ENCODE results near the gene TMEM190.
A peak's percentile ranks its signal among the peaks of the same experiment; 100 is the strongest.

The TMEM190 gene

DNA sequence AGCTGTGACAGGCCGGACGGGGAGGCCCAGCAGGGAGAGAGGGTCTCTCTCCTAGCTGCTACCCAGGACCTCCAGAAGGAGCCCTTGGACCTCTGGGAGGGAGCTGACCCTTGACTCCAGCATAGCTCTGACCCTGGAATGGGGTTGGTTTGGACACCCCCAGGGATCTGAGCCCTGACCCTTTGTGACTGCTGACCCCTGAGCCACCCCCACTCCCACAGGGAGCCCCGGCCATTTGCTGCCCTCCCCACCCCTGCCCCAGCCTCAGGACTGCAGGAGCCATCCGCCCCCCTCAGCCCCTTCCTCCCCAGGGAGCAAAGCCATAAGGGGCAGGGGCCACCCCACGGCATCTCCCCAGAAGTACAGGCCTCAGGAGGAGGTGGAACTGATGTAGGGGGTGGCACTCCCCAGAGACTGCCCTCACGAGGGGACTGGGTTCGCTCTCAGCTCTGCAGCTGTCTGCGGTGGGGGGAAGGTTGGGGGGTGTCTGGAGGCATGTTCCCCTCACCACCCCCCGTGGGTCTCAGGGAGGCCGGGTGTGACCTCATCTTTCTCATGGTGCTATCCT lies 29.1 kb upstream of the TMEM190 start:
- intact Hi-C loops (cut with DNase I) = no loop called here
- DNase-seq = no peak

DNA sequence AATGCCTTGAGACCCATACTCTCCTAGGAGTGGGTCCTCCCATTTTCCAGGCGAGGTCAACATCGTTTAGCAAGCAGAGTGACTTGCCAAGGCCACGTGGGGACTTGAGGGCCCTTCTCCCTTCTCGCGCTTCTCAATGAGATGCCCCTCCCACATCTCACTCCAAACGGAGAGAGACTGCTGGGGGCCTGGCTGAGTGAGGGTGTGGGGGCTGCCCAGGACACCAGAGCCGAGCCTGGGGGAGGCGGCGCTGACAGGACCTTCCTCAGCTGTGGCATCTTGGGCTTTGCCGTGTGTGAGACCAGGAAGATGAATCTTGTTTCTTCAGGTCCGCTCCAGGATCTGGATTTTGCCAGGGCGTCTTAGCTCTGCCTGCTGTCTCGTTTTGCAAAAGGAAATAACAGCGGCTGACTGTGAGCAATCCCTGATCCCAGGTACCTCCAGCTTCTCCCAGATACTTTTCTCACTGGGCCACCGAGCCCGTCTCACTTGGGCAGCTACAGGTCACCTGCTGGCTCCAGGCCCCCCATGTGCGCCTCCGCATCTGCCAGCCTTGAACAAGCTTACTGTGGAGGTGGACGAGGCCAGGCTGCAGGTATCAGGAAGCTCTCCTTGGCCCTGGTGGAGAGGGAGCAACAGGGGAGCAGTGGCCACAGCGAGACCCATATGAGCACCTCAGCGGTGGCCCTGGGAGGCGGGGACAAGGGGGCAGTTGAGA lies 28.1 kb upstream of the TMEM190 start:
- intact Hi-C loops (cut with DNase I) = no loop called here
- no peak for DNase-seq

DNA sequence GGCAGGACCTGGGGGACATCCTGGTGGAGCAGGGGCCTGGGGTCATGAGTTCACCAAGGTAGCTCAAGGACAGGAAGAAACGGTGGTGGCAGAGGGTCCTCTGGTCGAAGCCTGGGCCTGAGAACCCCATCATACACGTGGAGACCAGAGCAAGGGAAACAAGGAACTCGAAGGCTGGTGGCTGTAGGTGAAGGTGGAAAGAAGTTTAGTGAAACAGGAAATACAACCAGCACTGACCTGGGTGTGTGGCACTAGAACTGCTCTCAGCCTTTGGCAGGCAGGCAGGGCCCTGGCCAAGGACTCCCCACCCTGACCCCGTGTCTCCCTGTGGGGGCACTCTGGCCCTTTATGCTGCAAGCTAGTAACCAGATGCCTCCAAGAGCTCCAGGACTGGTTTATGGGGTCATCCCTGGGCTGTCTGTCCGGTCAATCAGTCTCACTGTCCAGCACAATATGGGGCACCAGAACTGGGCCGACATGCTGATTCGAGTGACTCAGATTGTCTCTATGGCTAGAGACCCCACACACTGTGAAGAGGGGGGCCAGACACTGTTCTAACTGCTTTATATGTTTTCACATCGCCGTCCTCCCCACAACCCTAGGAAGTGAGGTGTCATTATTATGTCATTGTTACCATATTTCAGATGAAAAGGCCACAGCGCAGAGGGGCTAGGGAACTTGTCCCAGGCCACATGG lies 25.9 kb upstream of the TMEM190 start:
- DNase-seq = no peak

DNA sequence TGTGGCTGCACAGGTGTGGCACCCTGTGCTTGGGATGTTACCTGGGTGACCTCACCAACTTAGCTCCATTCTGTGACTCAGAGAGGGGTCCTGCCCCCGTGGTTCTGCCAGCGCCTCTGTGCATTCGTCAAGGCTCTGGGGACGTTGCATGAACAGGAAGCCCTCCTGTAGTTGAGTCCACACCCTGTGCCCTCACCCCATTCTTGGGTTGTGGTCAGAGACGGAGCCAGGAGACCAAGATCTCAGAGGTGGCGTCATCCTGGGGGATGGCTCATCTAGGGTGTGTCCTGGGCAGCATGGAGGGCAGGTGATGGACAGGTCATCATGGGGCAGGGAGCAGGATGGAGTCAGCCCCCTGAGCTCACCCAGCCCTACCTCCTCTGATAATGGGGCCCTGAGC lies 24.6 kb upstream of the TMEM190 start:
- intact Hi-C loops (cut with DNase I) = no loop called here
- no peak for DNase-seq

More for the DNA sequence above, 25.9 kb upstream of the TMEM190 start:
- intact Hi-C loops (cut with DNase I) = no loop called here

GRCh38 chr19:55352549-55353145 lies 24.0 kb upstream of the TMEM190 start:
- intact Hi-C loops (cut with DNase I) = no loop called here
- DNase-seq = no peak

GRCh38 chr19:55353356-55353802 lies 23.2 kb upstream of the TMEM190 start:
- intact Hi-C loops (cut with DNase I) = no loop called here
- peak in 1 of 42 donors; percentile 8 for DNase-seq

GRCh38 chr19:55353803-55354697 lies 22.6 kb upstream of the TMEM190 start:
- DNase-seq = peak in 28 of 42 donors; percentile 11 to 66 (median 41)
- intact Hi-C loops (cut with DNase I) = no loop called here

GRCh38 chr19:55354698-55355212 lies 21.9 kb upstream of the TMEM190 start, which contains the start of gene COX6B2:
TSS of gene COX6B2 (minus strand) at chr19:55354719. CDS start at chr19:55354521, 198 bp downstream.
- intact Hi-C loops (cut with DNase I) = no loop called here
- no peak for DNase-seq

DNA sequence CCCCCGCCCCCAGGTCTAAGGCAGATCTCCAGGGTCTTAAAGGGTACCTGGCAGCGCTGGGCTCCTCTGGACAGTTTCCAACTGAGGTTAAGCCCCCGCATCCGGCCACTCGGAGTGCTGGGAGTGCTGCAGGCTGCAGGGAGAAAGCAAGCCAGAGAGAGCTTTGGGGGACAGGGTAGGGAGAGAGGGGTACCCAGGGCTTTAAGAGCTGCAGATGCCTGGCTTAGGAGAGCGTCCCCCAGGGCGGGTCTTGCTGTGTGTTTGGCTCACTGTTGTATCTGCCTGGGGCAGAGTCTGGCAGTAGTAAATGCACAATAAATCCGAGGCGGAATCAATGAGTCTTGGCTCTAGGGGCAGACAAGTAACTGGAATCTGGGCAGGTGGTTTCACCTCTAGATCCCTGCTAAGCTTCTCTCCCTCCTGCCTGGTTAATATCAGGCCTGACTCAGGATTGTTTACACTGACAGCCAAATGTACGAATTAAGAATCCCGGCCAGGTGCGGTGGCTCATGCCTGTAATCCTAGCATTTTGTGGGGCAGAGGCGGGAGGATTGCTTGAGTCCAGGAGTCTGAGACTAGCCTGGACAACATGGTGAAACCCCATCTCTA lies 21.3 kb upstream of the TMEM190 start:
- intact Hi-C loops (cut with DNase I) = no loop called here
- DNase-seq = no peak

GRCh38 chr19:55358493-55358892 lies 18.1 kb upstream of the TMEM190 start:
- intact Hi-C loops (cut with DNase I) = no loop called here
- no peak for DNase-seq

DNA sequence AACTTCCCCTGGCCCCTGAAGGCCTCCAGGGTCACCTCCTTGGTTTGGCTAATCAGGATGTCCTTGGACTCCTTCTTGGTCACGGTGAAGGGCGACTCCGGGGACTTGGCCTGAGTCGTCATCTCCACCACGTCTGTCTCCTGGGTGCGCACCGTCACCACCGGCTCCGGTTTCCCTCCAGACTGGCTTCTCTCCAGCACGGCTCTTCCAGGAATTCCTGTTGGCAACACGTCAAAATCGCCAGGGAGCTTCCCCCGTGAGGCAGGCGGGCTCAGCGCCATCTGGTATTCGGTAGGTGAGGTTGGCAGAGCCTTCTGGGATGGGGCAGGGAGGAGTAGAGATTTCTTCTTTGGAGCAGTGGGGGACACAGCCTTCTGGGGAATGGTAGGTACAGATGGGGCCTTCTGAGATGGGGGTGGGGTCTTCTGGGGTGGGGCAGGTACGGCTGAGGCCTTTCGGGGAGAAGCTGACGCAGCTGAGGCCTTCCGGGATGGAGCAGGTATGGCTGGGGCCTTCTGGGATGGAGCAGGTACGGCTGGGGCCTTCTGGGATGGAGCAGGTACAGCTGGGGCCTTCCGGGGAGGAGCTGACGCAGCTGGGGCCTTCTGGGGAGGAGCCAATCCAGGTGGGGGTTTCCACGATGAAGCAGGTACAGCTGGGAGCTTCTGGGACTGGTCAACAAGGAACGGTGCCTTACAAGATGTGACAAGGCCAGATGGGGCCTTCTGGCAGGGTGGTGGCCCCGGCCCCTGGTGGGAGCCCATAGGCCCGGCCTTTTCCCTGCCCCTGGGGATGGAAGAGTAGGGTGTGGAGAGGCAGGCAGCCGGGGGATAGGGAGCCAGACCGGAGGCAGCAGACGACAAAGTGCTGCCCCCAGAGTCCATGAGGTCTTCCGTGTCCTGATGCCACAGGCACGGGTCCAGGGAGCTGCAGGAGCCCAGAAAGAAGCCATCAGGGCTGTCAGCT lies 17.4 kb upstream of the TMEM190 start:
- intact Hi-C loops (cut with DNase I) = no loop called here
- DNase-seq = no peak

GRCh38 chr19:55360902-55361301 lies 15.7 kb upstream of the TMEM190 start:
- DNase-seq = no peak
- intact Hi-C loops (cut with DNase I) = no loop called here

DNA sequence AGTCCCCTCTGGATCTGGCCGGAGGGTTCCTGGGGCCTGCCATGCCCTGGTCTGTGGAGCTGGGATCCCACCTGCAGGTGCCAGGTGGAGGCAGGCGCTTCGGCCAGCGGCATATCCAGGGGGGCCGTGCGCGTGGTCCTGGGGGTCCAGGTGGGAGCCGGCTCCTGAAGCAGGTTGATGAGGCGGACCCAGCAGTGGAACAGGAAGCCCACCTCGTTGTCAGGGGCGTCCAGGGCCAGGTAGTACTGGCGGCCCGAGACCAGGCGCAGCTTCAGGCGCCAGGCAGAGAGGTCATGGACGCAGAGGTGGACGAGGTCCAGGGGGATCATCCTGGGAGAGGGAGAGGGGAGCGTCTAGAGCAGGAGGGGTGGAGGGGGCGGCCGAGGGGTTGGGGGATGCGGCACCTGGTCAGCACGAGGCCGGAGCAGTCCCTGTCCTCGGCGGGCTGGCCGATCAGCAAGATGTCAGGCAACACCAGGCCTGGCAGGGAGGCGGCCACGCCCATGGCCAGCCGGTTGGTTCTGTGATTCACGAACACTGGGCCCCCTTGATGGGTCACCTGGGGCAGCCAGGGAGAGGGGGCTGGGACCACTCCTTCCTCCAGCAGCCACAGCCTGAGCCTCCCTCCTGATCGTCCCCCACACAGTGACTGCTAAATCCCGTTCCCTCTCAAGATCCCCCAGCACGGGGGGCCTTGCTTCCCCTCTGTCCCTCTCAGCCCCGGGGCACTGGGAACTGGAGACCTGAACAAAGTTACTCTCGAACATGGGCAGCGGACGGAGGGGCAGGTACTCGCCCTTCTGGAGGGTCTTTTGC lies 14.2 kb upstream of the TMEM190 start:
- no peak for DNase-seq
- intact Hi-C loops (cut with DNase I) = no loop called here

GRCh38 chr19:55362990-55363716 lies 13.5 kb upstream of the TMEM190 start, which contains the start of gene GARIN5B:
TSS of gene GARIN5B (minus strand) at chr19:55363260. CDS start at chr19:55363066, 194 bp downstream.
- no peak for DNase-seq
- intact Hi-C loops (cut with DNase I) = no loop called here

GRCh38 chr19:55365245-55365644 lies 11.4 kb upstream of the TMEM190 start:
- intact Hi-C loops (cut with DNase I) = no loop called here
- DNase-seq = no peak

Data from head of caudate nucleus (tissue), 42 donors.